Measurements from ENCODE around the gene PAPOLB. TPM values are rescaled to one million over a fixed set of nuclear protein-coding genes. Genes with fewer than 3 reads are reported as not detected.

Gene PAPOLB
- total RNA-seq, 4 donors from 2014 or later: 0.12 to 1.4 (median 0.31) TPM

GRCh38 chr7:4883372-4884144 lies 21.7 kb upstream of the PAPOLB start, which contains the start of gene RADIL:
TSS of gene RADIL (minus strand) at chr7:4883716. CDS start at chr7:4878139, 5,577 bp downstream.
- no peak for TF ChIP-seq CTCF (IDR thresholded peaks at IDR 0.05)
- DNase-seq (ENCODE audit: low spot score) (peak; percentile 76), ATAC-seq (ENCODE audit: low FRiP score) (peak; percentile 90)

- ATAC-seq (ENCODE audit: low FRiP score) (no peak), DNase-seq (ENCODE audit: low spot score) (no peak)
- no peak for TF ChIP-seq CTCF (IDR thresholded peaks at IDR 0.05)
Observed at GRCh38 chr7:4883033-4883371, 21.2 kb upstream of the PAPOLB start.

- TF ChIP-seq CTCF (IDR thresholded peaks at IDR 0.05): no peak
- ATAC-seq (ENCODE audit: low FRiP score) (peak; percentile 75), DNase-seq (ENCODE audit: low spot score) (peak; percentile 32)
Observed at GRCh38 chr7:4882169-4883032, 20.6 kb upstream of the PAPOLB start.

- DNase-seq (ENCODE audit: low spot score): no peak
- ATAC-seq (ENCODE audit: low FRiP score): no peak
- TF ChIP-seq CTCF (IDR thresholded peaks at IDR 0.05): no peak
Observed at GRCh38 chr7:4880218-4880617, 18.4 kb upstream of the PAPOLB start.

GRCh38 chr7:4879396-4880081 lies 17.7 kb upstream of the PAPOLB start:
- no peak for DNase-seq (ENCODE audit: low spot score)
- ATAC-seq (ENCODE audit: low FRiP score): no peak
- no peak for TF ChIP-seq CTCF (IDR thresholded peaks at IDR 0.05)

- DNase-seq (ENCODE audit: low spot score) (no peak), ATAC-seq (ENCODE audit: low FRiP score) (no peak)
- TF ChIP-seq CTCF (IDR thresholded peaks at IDR 0.05): no peak
Observed at GRCh38 chr7:4878336-4879335, 16.8 kb upstream of the PAPOLB start.

All from omental fat pad (tissue), 4 donors.